Keratinocyte (primary cell): ENCODE measurements around the gene SOX5. TPM values are rescaled to one million over a fixed set of nuclear protein-coding genes. Genes with fewer than 3 reads are reported as not detected.

Source experiments
- DNase-seq: peaks from one replicate; pipeline ENCODE4 v3.0.0-alpha.2; 2011; ENCODE audit warnings: low read depth, missing footprints, low spot score
- FAIRE-seq: peaks from 2 replicates; lab custom pipeline; 2011; peaks lifted over from hg19 to GRCh38; lab: Jason Lieb, UNC
- H2AFZ ChIP-seq: 2 replicates; pipeline ENCODE4 v1.6.0; 2012; ENCODE audit warnings: low read length, control low read depth, inconsistent platforms; ENCODE audit not compliant: control insufficient read depth
- H3K27ac ChIP-seq: 2 replicates; pipeline ENCODE4 v1.5.1; 2011; ENCODE audit warnings: low read length; ENCODE audit not compliant: control insufficient read depth, insufficient read depth
- H3K27me3 ChIP-seq: 3 replicates; pipeline ENCODE4 v1.6.0; 2011; ENCODE audit warnings: low read length; ENCODE audit not compliant: control insufficient read depth, insufficient read depth; ENCODE audit errors: extremely low read depth
- H3K36me3 ChIP-seq, 2 experiments: 2 replicates in 1 of 2; 3 replicates in 1 of 2; pipeline ENCODE4 v1.5.1; 2011; ENCODE audit warnings: low read length in 2 of 2, mild to moderate bottlenecking in 1 of 2; ENCODE audit not compliant: control insufficient read depth in 2 of 2, insufficient read depth in 2 of 2; ENCODE audit errors: extremely low read depth in 1 of 2
- H3K4me1 ChIP-seq: 3 replicates; pipeline ENCODE4 v1.5.1; 2011; ENCODE audit warnings: low read length; ENCODE audit not compliant: control insufficient read depth, insufficient read depth; ENCODE audit errors: extremely low read depth
- H3K4me2 ChIP-seq: 3 replicates; pipeline ENCODE4 v1.6.0; 2011; ENCODE audit warnings: low read depth, low read length; ENCODE audit not compliant: control insufficient read depth, insufficient read depth; ENCODE audit errors: extremely low read depth
- H3K4me3 ChIP-seq, 3 experiments: fragments of 200-600 bp in 1 of 3; sonication (generic) in 1 of 3; 2 replicates in 2 of 3; 3 replicates in 1 of 3; pipeline ENCODE4 v1.5.1; 2011 to 2016; ENCODE audit warnings: low read length in 3 of 3, mild to moderate bottlenecking in 3 of 3, control low read depth in 2 of 3, inconsistent platforms in 1 of 3, low read depth in 1 of 3, mixed read lengths in 1 of 3, mixed run types in 1 of 3, moderate library complexity in 1 of 3; ENCODE audit not compliant: control insufficient read depth in 2 of 3, insufficient read depth in 2 of 3; ENCODE audit errors: extremely low read depth in 1 of 3
- H3K79me2 ChIP-seq: 2 replicates; pipeline ENCODE4 v1.6.0; 2012; ENCODE audit warnings: low read length; ENCODE audit not compliant: control insufficient read depth, insufficient read depth
- H3K9ac ChIP-seq: 3 replicates; pipeline ENCODE4 v1.6.0; 2011; ENCODE audit warnings: low read length; ENCODE audit not compliant: control insufficient read depth, insufficient read depth; ENCODE audit errors: extremely low read depth
- H3K9me1 ChIP-seq: 3 replicates; pipeline ENCODE4 v1.6.0; 2011; ENCODE audit warnings: low read length; ENCODE audit not compliant: control insufficient read depth, insufficient read depth; ENCODE audit errors: extremely low read depth
- H3K9me3 ChIP-seq: 2 replicates; pipeline ENCODE4 v1.5.1; 2012; ENCODE audit warnings: low read depth, low read length; ENCODE audit not compliant: control insufficient read depth
- H4K20me1 ChIP-seq: 3 replicates; pipeline ENCODE4 v1.6.0; 2011; ENCODE audit warnings: low read length; ENCODE audit not compliant: control insufficient read depth, insufficient read depth; ENCODE audit errors: extremely low read depth
- CTCF ChIP-seq, 3 experiments: IDR thresholded peaks in 1 of 3; conservative IDR thresholded peaks in 1 of 3; optimal IDR thresholded peaks in 1 of 3; 2 replicates in 2 of 3; 3 replicates in 1 of 3; pipeline versions ENCODE3 to v1.5.1; 2011; ENCODE audit warnings: low read length in 3 of 3, mild to moderate bottlenecking in 3 of 3, moderate library complexity in 2 of 3, control low read depth in 1 of 3, inconsistent platforms in 1 of 3; ENCODE audit not compliant: insufficient read depth in 2 of 3; ENCODE audit errors: extremely low read depth in 1 of 3
- EZH2 ChIP-seq: IDR thresholded peaks from one replicate; pipeline ENCODE4 v1.6.1; 2012; ENCODE audit warnings: inconsistent platforms, mild to moderate bottlenecking, low read length, moderate library complexity
- dilution Hi-C: fragments of 300-500 bp; cut with MboI; formaldehyde crosslinking; loops from one replicate; pipeline ENCODE4 v1.7.0; 2020; ENCODE audit warnings: low sequenced_read_pairs; ENCODE audit not compliant: extremely low pct_ligation_motif_present
- polyA plus RNA-seq, 5 experiments: library from polyadenylated mRNA; depleted of rRNA in 3 of 5; stranded (reverse) in 3 of 5; stranded (forward) in 1 of 5; unstranded in 1 of 5; fragments of >200 nt; gene quantifications; 1 replicate in 1 of 5; 2 replicates in 3 of 5; 3 replicates in 1 of 5; pipeline versions ENCODE4 v1.2.1 to v1.2.3, GENCODE V29; 2011 to 2012; ENCODE audit warnings: missing spikeins in 2 of 5, low read depth in 1 of 5, low replicate concordance in 1 of 5

The SOX5 gene
- polyA plus RNA-seq, 1 donor (not counting 4 experiments of a cell fraction or from before 2014, with no cell fraction given): not detected

DNA sequence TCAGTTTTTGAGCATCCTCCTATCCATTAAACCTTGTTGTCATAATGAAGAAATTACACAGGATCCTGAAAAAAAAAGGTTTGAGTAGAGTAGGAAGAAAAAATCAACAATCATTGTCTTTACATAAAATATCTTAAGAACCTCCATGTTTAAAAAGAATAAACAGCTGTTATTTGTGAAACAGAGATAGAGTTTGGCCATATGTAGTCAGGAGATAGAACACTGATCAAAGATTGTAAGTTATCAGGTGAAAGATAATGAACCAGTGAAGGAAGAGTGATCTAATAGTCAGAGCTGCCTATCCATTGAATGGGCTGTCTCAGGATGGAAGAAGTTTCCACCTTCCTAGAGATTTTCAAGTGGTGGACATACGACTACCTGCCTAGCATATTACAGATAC lies 397.1 kb downstream of the SOX5 start:
- Histone ChIP-seq H3K4me3 (no peak overlapping the region), H3K36me3 (no peaks in the 10 kb centered on the region), H3K27ac (no peak overlapping the region), H3K9ac (no peak overlapping the region), H3K27me3 (no peaks in the 10 kb centered on the region), H3K4me2 (no peak overlapping the region), H4K20me1 (no peaks in the 10 kb centered on the region), H3K9me3 (no peaks in the 10 kb centered on the region), H2AFZ (no peak overlapping the region), H3K79me2 (no peaks in the 10 kb centered on the region), H3K9me1 (no peaks in the 10 kb centered on the region), H3K4me1 (no peaks in the 10 kb centered on the region)
- no peak for FAIRE-seq
- DNase-seq: no peak
- dilution Hi-C loops: no loop called here
- TF ChIP-seq CTCF (optimal IDR thresholded peaks at IDR 0.05 in 1 of 3, IDR thresholded peaks at IDR 0.05 in 1 of 3, conservative IDR thresholded peaks at IDR 0.05 in 1 of 3; ENCODE audit: extremely low read depth in 1 of 3, insufficient read depth in 2 of 3, low read length in 3 of 3) (no peak), EZH2 (no peak)

- no peaks in the 10 kb centered on the region for H3K27me3 ChIP-seq
- DNase-seq: no peak
- H4K20me1 ChIP-seq: no peaks in the 10 kb centered on the region
- H3K4me1 ChIP-seq: no peaks in the 10 kb centered on the region
- no peak overlapping the region for H2AFZ ChIP-seq
- H3K9ac ChIP-seq: no peak overlapping the region
- no peak for TF ChIP-seq CTCF (optimal IDR thresholded peaks at IDR 0.05 in 1 of 3, IDR thresholded peaks at IDR 0.05 in 1 of 3, conservative IDR thresholded peaks at IDR 0.05 in 1 of 3; ENCODE audit: extremely low read depth in 1 of 3, insufficient read depth in 2 of 3, low read length in 3 of 3)
- no peak for TF ChIP-seq EZH2
- dilution Hi-C loops: no loop called here
- H3K79me2 ChIP-seq: no peaks in the 10 kb centered on the region
- H3K4me3 ChIP-seq: no peak overlapping the region
- H3K4me2 ChIP-seq: no peak overlapping the region
- H3K9me1 ChIP-seq: no peaks in the 10 kb centered on the region
- no peaks in the 10 kb centered on the region for H3K36me3 ChIP-seq
- H3K9me3 ChIP-seq: no peaks in the 10 kb centered on the region
- H3K27ac ChIP-seq: no peak overlapping the region
- FAIRE-seq: no peak
These were observed 398.7 kb downstream of the SOX5 start for GRCh38 chr12:23550753-23551152.
